Stimulated activated CD8-positive, alpha-beta memory T cell treated with anti-CD3 and anti-CD28 coated beads, Interleukin-15, amount 100 ng/mL, for 4 hours (primary cell): ENCODE measurements around the gene C5.

Source experiments
- DNase-seq, 2 donors: peaks; one replicate each; pipeline ENCODE4 v3.0.0-alpha.2; 2020; ENCODE audit warnings: low read depth in 2 of 2

C5 gene

DNA sequence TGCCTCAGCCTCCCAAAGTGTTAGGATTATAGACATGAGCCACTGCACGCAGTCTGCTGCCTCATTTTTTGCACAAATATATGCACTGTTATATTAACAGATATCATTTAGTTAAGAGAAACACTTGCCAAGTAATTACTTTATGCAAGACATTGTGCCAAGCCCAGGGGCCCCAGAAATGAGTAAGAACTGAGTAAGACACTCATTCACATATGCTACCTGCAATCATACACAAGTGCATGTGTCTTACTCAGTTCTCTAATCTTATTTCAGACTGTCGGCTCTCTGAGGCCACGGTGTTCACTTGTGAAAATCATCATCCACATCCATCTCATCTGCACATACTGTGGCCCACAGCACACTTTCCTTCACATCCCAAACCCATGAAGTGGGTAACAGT, 139.4 kb downstream of the C5 start:
- DNase-seq, result no peak

GRCh38 chr9:120909904-120910303, 140.2 kb downstream of the C5 start:
- DNase-seq, result peak; percentile 58 to 69

DNA sequence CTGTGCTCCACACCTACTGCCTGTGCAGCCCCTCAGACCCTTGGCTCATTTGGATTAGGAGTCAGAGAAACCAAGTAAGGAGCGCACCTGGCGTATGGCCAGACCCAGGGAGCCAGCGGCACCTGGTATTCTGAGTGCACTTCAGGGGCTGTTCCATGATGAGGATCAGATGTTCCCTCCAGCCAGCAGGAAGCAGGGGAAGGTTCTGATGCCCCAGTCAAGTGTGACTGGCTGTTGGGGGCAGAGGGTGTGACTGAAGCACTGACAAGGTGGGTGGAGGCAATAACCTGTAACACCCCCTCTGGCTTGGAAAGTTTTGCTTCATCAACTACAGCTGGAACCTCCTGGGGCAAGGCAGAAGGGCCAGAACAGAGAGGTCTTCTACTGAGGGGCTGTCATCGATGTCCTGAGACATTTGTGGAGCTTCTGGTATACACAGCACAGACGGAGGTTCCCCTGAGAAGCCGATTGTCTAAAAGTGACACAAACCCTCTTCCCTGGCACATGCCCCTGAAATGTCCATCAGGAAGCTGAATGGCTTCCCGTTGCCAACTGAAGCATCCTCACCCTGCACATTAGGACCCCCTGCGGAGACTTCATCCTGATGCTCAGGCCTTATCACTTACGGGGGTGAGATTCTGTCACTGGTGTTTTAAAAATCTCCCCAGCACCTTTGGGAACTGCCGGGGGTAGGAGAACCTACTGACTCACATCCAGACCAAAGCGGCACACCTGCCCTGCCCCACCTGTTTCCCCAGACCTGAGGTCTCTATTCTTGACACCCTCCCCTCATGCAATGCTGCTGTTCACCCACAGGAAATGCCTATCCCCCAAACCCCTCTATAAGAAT, 144.5 kb downstream of the C5 start:
- no peak for DNase-seq

- DNase-seq, result no peak
These were observed 145.1 kb downstream of the C5 start for GRCh38 chr9:120904978-120905301.

- DNase-seq, result no peak
These were observed 145.8 kb downstream of the C5 start for GRCh38 chr9:120904061-120904977.

DNA sequence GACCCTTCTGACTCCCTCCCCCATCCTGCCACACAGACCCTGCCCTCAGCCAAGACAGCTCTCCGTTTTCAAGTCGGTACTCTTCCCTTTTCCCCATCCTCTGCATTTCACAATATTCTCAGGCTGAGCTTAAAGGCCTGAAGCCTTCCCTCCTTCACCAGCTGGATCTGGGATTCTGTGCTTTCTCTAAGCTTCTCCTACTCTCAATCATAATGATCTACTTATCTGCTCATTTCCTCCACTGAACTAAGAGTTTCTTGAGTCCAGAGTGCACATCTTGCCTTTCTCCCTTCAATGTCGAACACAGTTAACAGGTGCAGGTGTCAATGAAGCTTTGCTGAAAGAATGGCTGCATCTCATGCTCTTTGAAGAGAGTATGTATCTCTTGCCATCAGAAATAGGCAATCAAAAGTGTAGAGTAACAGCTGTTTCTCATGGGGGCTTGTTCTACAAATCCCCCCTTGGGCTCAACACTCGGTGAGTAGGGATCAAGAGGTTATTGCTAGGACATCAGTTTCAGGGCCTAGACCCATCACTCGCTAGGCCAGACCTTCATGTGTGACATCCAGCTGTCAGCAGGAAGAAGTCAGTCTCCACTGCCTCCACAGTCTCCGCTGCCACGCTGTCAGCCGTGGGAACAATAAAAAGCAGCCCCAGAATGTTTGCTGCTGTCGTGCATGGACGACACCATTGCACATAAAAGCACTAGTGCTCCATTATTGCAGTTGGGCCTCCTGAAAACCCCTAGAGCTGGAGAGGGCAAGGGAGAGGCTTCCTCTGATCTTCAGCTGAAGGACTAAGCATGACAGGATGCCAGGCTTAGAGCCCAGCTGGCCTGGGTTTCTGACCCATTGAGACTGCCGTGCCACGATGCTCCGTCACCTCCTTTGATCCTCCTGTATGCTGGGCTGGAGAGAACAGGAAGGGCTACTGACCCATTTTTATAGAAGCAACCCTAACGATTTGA, 147.2 kb downstream of the C5 start:
- no peak for DNase-seq
